SK-N-SH treated with all-trans-retinoic acid at 6 μM for 48 hours (cell line): ENCODE data around the gene C1D.

ENCODE experiments used
- ATAC-seq: fragments of 200-7000 bp; cut with Tn5 transposase; 3 replicates; pipeline ENCODE4 v1.9.1; 2020; ENCODE audit warnings: mild to moderate bottlenecking, moderate library complexity
- ARNTL ChIP-seq: fragments of 450-650 bp; formaldehyde crosslinking; IDR thresholded peaks from 2 replicates; pipeline ENCODE4 v1.5.0; 2020; ENCODE audit warnings: low read depth, mild to moderate bottlenecking, moderate library complexity, borderline replicate concordance
- BACH2 ChIP-seq: fragments of 250-450 bp; sonication (Bioruptor Pico); IDR thresholded peaks from 2 replicates; pipeline ENCODE4 v1.9.0; 2021; ENCODE audit warnings: mild to moderate bottlenecking, borderline replicate concordance
- CSDC2 ChIP-seq: fragments of 250-450 bp; sonication (Bioruptor Pico); IDR thresholded peaks from 2 replicates; pipeline ENCODE4 v1.5.0; 2020; ENCODE audit warnings: mild to moderate bottlenecking, moderate library complexity
- ESRRG ChIP-seq: fragments of 250-450 bp; sonication (Bioruptor Pico); IDR thresholded peaks from 2 replicates; pipeline ENCODE4 v1.6.1; 2021; ENCODE audit warnings: mild to moderate bottlenecking
- GLIS3 ChIP-seq: fragments of 250-450 bp; sonication (Bioruptor Pico); IDR thresholded peaks from 2 replicates; pipeline ENCODE4 v1.5.0; 2020; ENCODE audit warnings: mild to moderate bottlenecking, moderate library complexity
- ISL1 ChIP-seq: fragments of 250-450 bp; sonication (Bioruptor Pico); IDR thresholded peaks from 2 replicates; pipeline ENCODE4 v2.1.2; 2022; ENCODE audit warnings: mild to moderate bottlenecking, moderate library complexity
- PPARA ChIP-seq: fragments of 250-450 bp; sonication (Bioruptor Pico); IDR thresholded peaks from 2 replicates; pipeline ENCODE4 v1.5.0; 2020; ENCODE audit warnings: mild to moderate bottlenecking, borderline replicate concordance
- RARB ChIP-seq: fragments of 250-450 bp; sonication (Bioruptor Pico); IDR thresholded peaks from 2 replicates; pipeline ENCODE4 v1.8.0; 2021; ENCODE audit warnings: mild to moderate bottlenecking, moderate library complexity
- SNAI2 ChIP-seq: fragments of 250-450 bp; sonication (Bioruptor Pico); IDR thresholded peaks from 2 replicates; pipeline ENCODE4 v1.5.0; 2020; ENCODE audit warnings: mild to moderate bottlenecking, moderate library complexity
- TCF4 ChIP-seq: fragments of 250-450 bp; sonication (Bioruptor Pico); IDR thresholded peaks from 2 replicates; pipeline ENCODE4 v1.8.0; 2021; ENCODE audit warnings: mild to moderate bottlenecking, moderate library complexity, borderline replicate concordance
- TOX ChIP-seq: fragments of 250-450 bp; sonication (Bioruptor Pico); IDR thresholded peaks from 2 replicates; pipeline ENCODE4 v1.8.0; 2021; ENCODE audit warnings: mild to moderate bottlenecking, moderate library complexity, borderline replicate concordance
- ZC3H10 ChIP-seq: fragments of 250-450 bp; sonication (Bioruptor Pico); IDR thresholded peaks from 2 replicates; pipeline ENCODE4 v1.5.1; 2021; ENCODE audit warnings: mild to moderate bottlenecking, moderate library complexity
- ZFP3 ChIP-seq: fragments of 250-450 bp; sonication (Bioruptor Pico); IDR thresholded peaks from 2 replicates; pipeline ENCODE4 v1.5.0; 2020; ENCODE audit warnings: mild to moderate bottlenecking, moderate library complexity
- ZNF565 ChIP-seq: fragments of 450-650 bp; formaldehyde crosslinking; conservative IDR thresholded peaks from 2 replicates; pipeline ENCODE4 v1.5.0; 2020; ENCODE audit warnings: low read depth, mild to moderate bottlenecking, moderate library complexity
- ZNF8 ChIP-seq: fragments of 450-650 bp; formaldehyde crosslinking; IDR thresholded peaks from 2 replicates; pipeline ENCODE4 v1.5.0; 2020; ENCODE audit warnings: mild to moderate bottlenecking, moderate library complexity
- TF ChIP-seq, protein P1 (sequence below): fragments of 250-450 bp; sonication (Bioruptor Pico); IDR thresholded peaks from 2 replicates; pipeline ENCODE4 v1.5.0; 2020; ENCODE audit warnings: mild to moderate bottlenecking, moderate library complexity
- TF ChIP-seq, protein P2 (sequence below): fragments of 250-450 bp; sonication (Bioruptor Pico); IDR thresholded peaks from 2 replicates; pipeline ENCODE4 v1.5.1; 2020; ENCODE audit warnings: low read depth, mild to moderate bottlenecking, moderate library complexity
- TF ChIP-seq, protein P3 (sequence below): fragments of 250-450 bp; sonication (Bioruptor Pico); IDR thresholded peaks from 2 replicates; pipeline ENCODE4 v1.8.0; 2021; ENCODE audit warnings: low read depth, mild to moderate bottlenecking, moderate library complexity, borderline replicate concordance
- TF ChIP-seq, protein P4 (sequence below): fragments of 250-450 bp; sonication (Bioruptor Pico); IDR thresholded peaks from 2 replicates; pipeline ENCODE4 v1.5.1; 2021; ENCODE audit warnings: mild to moderate bottlenecking, moderate library complexity
- TF ChIP-seq, protein P5 (sequence below): fragments of 250-450 bp; sonication (Bioruptor Pico); IDR thresholded peaks from 2 replicates; pipeline ENCODE4 v1.8.0; 2020; ENCODE audit warnings: mild to moderate bottlenecking, moderate library complexity, borderline replicate concordance

The C1D gene

DNA sequence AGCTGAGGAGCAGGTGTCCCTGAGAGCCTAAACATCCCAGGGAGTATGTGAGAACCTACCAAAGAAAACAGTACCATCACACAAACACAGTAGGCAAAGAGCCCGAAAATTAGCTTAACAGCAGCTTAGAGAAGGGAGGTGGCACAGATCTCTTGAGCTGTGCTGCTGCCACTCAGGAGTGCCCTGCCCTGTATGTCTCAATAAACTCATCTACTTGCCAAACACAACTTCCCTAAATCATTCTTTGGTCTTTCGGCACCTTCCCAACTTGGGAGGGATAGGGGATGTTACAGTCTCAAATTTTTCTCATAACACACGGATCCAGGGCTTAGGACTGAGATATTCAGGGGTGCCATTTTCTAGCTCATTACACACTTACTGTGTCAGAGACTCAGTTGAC, 45.3 kb upstream of the C1D start (continued):
- TF ChIP-seq, protein P1, sequence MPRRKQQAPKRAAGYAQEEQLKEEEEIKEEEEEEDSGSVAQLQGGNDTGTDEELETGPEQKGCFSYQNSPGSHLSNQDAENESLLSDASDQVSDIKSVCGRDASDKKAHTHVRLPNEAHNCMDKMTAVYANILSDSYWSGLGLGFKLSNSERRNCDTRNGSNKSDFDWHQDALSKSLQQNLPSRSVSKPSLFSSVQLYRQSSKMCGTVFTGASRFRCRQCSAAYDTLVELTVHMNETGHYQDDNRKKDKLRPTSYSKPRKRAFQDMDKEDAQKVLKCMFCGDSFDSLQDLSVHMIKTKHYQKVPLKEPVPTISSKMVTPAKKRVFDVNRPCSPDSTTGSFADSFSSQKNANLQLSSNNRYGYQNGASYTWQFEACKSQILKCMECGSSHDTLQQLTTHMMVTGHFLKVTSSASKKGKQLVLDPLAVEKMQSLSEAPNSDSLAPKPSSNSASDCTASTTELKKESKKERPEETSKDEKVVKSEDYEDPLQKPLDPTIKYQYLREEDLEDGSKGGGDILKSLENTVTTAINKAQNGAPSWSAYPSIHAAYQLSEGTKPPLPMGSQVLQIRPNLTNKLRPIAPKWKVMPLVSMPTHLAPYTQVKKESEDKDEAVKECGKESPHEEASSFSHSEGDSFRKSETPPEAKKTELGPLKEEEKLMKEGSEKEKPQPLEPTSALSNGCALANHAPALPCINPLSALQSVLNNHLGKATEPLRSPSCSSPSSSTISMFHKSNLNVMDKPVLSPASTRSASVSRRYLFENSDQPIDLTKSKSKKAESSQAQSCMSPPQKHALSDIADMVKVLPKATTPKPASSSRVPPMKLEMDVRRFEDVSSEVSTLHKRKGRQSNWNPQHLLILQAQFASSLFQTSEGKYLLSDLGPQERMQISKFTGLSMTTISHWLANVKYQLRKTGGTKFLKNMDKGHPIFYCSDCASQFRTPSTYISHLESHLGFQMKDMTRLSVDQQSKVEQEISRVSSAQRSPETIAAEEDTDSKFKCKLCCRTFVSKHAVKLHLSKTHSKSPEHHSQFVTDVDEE: no peak
- TF ChIP-seq, all 23 proteins: peak for 0

DNA sequence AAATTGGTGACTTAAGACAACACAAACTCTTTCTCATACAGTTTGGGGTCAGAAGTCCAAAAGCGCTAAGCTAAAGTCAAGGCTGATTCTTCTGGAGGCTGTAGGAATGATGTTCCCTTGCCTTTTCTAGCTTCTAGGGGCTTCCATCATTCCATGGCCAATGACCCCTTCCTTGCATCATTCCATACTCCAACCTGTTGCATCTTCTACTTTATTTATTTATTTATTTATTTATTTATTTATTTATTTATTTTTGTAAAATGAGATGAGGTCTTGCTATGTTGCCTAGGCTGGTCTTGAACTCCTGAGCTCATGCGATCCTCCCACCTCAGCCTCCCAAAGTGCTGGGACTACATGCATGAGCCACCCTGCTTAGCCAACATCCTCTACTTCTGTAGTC, 44.7 kb upstream of the C1D start:
- no peak for ATAC-seq
- TF ChIP-seq, protein P2, sequence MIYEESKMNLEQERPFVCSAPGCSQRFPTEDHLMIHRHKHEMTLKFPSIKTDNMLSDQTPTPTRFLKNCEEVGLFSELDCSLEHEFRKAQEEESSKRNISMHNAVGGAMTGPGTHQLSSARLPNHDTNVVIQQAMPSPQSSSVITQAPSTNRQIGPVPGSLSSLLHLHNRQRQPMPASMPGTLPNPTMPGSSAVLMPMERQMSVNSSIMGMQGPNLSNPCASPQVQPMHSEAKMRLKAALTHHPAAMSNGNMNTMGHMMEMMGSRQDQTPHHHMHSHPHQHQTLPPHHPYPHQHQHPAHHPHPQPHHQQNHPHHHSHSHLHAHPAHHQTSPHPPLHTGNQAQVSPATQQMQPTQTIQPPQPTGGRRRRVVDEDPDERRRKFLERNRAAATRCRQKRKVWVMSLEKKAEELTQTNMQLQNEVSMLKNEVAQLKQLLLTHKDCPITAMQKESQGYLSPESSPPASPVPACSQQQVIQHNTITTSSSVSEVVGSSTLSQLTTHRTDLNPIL (CRISPR knock-in tag): no peak
- TF ChIP-seq, protein P1: no peak
- TF ChIP-seq ESRRG (CRISPR knock-in tag) (no peak), ARNTL (CRISPR knock-in tag) (no peak), ZNF8 (no peak), PPARA (CRISPR knock-in tag) (no peak), BACH2 (CRISPR knock-in tag) (no peak), CSDC2 (CRISPR knock-in tag) (no peak), GLIS3 (no peak), SNAI2 (CRISPR knock-in tag) (no peak), TOX (CRISPR knock-in tag) (no peak), ZC3H10 (CRISPR knock-in tag) (no peak), ISL1 (CRISPR knock-in tag) (no peak), TCF4 (no peak), ZNF565 (no peak), ZFP3 (CRISPR knock-in tag) (no peak), RARB (CRISPR knock-in tag) (no peak)
- TF ChIP-seq, protein P3, sequence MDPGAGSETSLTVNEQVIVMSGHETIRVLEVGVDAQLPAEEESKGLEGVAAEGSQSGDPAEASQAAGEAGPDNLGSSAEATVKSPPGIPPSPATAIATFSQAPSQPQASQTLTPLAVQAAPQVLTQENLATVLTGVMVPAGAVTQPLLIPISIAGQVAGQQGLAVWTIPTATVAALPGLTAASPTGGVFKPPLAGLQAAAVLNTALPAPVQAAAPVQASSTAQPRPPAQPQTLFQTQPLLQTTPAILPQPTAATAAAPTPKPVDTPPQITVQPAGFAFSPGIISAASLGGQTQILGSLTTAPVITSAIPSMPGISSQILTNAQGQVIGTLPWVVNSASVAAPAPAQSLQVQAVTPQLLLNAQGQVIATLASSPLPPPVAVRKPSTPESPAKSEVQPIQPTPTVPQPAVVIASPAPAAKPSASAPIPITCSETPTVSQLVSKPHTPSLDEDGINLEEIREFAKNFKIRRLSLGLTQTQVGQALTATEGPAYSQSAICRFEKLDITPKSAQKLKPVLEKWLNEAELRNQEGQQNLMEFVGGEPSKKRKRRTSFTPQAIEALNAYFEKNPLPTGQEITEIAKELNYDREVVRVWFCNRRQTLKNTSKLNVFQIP: no peak
- TF ChIP-seq, protein P4, sequence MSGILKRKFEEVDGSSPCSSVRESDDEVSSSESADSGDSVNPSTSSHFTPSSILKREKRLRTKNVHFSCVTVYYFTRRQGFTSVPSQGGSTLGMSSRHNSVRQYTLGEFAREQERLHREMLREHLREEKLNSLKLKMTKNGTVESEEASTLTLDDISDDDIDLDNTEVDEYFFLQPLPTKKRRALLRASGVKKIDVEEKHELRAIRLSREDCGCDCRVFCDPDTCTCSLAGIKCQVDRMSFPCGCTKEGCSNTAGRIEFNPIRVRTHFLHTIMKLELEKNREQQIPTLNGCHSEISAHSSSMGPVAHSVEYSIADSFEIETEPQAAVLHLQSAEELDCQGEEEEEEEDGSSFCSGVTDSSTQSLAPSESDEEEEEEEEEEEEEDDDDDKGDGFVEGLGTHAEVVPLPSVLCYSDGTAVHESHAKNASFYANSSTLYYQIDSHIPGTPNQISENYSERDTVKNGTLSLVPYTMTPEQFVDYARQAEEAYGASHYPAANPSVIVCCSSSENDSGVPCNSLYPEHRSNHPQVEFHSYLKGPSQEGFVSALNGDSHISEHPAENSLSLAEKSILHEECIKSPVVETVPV (CRISPR knock-in tag): no peak
- TF ChIP-seq, protein P5, sequence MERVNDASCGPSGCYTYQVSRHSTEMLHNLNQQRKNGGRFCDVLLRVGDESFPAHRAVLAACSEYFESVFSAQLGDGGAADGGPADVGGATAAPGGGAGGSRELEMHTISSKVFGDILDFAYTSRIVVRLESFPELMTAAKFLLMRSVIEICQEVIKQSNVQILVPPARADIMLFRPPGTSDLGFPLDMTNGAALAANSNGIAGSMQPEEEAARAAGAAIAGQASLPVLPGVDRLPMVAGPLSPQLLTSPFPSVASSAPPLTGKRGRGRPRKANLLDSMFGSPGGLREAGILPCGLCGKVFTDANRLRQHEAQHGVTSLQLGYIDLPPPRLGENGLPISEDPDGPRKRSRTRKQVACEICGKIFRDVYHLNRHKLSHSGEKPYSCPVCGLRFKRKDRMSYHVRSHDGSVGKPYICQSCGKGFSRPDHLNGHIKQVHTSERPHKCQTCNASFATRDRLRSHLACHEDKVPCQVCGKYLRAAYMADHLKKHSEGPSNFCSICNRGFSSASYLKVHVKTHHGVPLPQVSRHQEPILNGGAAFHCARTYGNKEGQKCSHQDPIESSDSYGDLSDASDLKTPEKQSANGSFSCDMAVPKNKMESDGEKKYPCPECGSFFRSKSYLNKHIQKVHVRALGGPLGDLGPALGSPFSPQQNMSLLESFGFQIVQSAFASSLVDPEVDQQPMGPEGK (CRISPR knock-in tag): no peak
- TF ChIP-seq, all 23 proteins: peak for 0
